HepG2 (cell line): ENCODE measurements around the gene ATP5F1A. TPM values are rescaled to one million over a fixed set of nuclear protein-coding genes. Genes with fewer than 3 reads are reported as not detected.

Experiments
- BRF2 ChIP-seq: sonication (generic); formaldehyde crosslinking; IDR thresholded peaks from 2 replicates; pipeline ENCODE4 v1.8.1; 2022; ENCODE audit warnings: mild to moderate bottlenecking, missing genetic modification reagents
- DR1 ChIP-seq: sonication (generic); formaldehyde crosslinking; IDR thresholded peaks from 2 replicates; pipeline ENCODE4 v1.8.0; 2021; ENCODE audit warnings: mild to moderate bottlenecking, missing genetic modification reagents, inconsistent platforms
- PRPF4 ChIP-seq: fragments of 200-400 bp; formaldehyde crosslinking; IDR thresholded peaks from 2 replicates; pipeline ENCODE4 v1.6.1; 2016; ENCODE audit warnings: low read length, low read depth; ENCODE audit not compliant: poor library complexity, severe bottlenecking
- RBAK ChIP-seq: sonication (generic); formaldehyde crosslinking; IDR thresholded peaks from 2 replicates; pipeline ENCODE4 v1.5.1; 2020; ENCODE audit warnings: mild to moderate bottlenecking, missing genetic modification reagents
- SIN3B ChIP-seq: fragments of 150-350 bp; IDR thresholded peaks from 2 replicates; pipeline ENCODE4 v1.6.1; 2014; ENCODE audit warnings: low read length
- SP140L ChIP-seq: sonication (generic); formaldehyde crosslinking; IDR thresholded peaks from 2 replicates; pipeline ENCODE4 v1.4.0; 2020; ENCODE audit warnings: missing genetic modification reagents, borderline replicate concordance
- TBX3 ChIP-seq: fragments of 450-650 bp; IDR thresholded peaks from 2 replicates; pipeline ENCODE4 v1.6.1; 2017; ENCODE audit warnings: antibody characterized with exemption, mild to moderate bottlenecking, inconsistent platforms, borderline replicate concordance
- ZBTB43 ChIP-seq: sonication (generic); formaldehyde crosslinking; conservative IDR thresholded peaks from 2 replicates; pipeline ENCODE4 v1.4.0; 2020; ENCODE audit warnings: missing genetic modification reagents
- ZFP1 ChIP-seq: IDR thresholded peaks from 2 replicates; pipeline ENCODE4 v1.6.1; 2016
- ZNF143 ChIP-seq: sonication (generic); formaldehyde crosslinking; IDR thresholded peaks from 2 replicates; pipeline ENCODE4 v1.4.0; 2020; ENCODE audit warnings: missing genetic modification reagents
- ZNF282 ChIP-seq: fragments of 450-650 bp; IDR thresholded peaks from 2 replicates; pipeline ENCODE4 v1.6.1; 2018; ENCODE audit not compliant: partially characterized antibody
- ZNF354B ChIP-seq: sonication (generic); formaldehyde crosslinking; IDR thresholded peaks from 2 replicates; pipeline ENCODE4 v1.8.0; 2022; ENCODE audit warnings: mild to moderate bottlenecking, missing genetic modification reagents
- ZNF468 ChIP-seq: sonication (generic); formaldehyde crosslinking; IDR thresholded peaks from 2 replicates; pipeline ENCODE4 v1.8.0; 2022; ENCODE audit warnings: mild to moderate bottlenecking, moderate library complexity, missing genetic modification reagents
- ZNF775 ChIP-seq: sonication (generic); formaldehyde crosslinking; IDR thresholded peaks from 2 replicates; pipeline ENCODE4 v1.4.0; 2020; ENCODE audit warnings: missing genetic modification reagents, mild to moderate bottlenecking, moderate library complexity, borderline replicate concordance
- polyA plus RNA-seq, 8 experiments: library from polyadenylated mRNA; depleted of rRNA in 3 of 8; stranded (reverse) in 7 of 8; unstranded in 1 of 8; fragments of >200 nt; fragmentation: Illumina TruSeq in 4 of 8; extraction: Trizol in 4 of 8; gene quantifications; 2 replicates each; pipeline versions ENCODE4 v1.2.1 to v1.2.3, GENCODE V29; 2011 to 2016; ENCODE audit warnings: low read depth in 4 of 8, missing spikeins in 1 of 8, mixed read lengths in 1 of 8; ENCODE audit not compliant: insufficient read depth in 1 of 8
- total RNA-seq, 5 experiments: library from RNA; depleted of rRNA; stranded (reverse); fragments of >200 nt; fragmentation: Illumina TruSeq; extraction: Trizol; gene quantifications; 2 replicates each; pipeline ENCODE4 v1.2.3, GENCODE V29; 2016; ENCODE audit warnings: low read depth in 1 of 5
- TF ChIP-seq, protein P1 (sequence below): sonication (generic); formaldehyde crosslinking; IDR thresholded peaks from 2 replicates; pipeline ENCODE4 v1.4.0; 2020; ENCODE audit warnings: missing genetic modification reagents, borderline replicate concordance
- TF ChIP-seq, protein P2 (sequence below): sonication (generic); formaldehyde crosslinking; IDR thresholded peaks from 2 replicates; pipeline ENCODE4 v1.5.1; 2020; ENCODE audit warnings: mild to moderate bottlenecking, missing genetic modification reagents, borderline replicate concordance

ATP5F1A gene
- total and polyA plus RNA-seq, 2 of the 13 experiments (the other 11 are each of a cell fraction or from before 2014, with no cell fraction given) = 459 to 922 TPM

DNA sequence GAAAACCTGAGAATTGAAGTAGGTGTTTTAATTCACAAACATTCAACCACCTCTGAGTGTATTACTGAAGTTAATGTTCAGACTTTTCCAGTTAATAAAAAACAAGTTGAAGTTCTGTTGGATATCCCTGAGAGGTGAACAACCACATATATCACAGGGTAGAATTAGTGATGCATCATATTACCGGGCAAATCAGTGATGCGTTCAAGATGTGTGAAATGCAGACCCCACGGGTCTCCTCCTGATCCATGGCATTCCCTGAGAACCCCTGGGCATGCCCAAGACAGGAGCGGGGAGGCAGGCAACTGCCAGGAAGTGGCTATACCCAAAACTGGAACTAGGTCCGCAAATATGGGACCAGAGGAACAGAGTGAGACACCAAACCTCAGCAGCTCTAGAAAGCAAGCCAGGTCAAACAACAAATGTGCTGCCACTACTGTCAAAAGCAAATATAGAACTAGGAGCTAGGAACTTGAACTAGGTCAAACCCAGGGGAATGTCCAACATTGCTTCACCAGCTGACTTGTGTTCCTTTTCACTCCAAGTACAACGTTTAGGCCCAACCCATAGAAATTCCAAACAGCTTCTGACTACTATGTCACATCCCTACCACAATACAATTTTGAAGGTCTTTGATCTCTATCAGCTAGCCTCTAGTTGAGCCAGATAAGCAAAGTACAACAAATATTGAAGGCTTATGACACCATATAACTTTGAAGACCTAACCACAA lies 46.2 kb downstream of the ATP5F1A start (continued):
- no peak for TF ChIP-seq SIN3B
- TF ChIP-seq ZNF468 = no peak
- no peak for TF ChIP-seq ZNF143
- TF ChIP-seq BRF2 (CRISPR knock-in tag) = peak; percentile 40; the same call in 1 of the 2 replicates
- TF ChIP-seq PRPF4 = no peak
- 0 out of 2 replicates have a peak, but pooled peaks have one; percentile 21 for TF ChIP-seq ZBTB43 (CRISPR knock-in tag)
- TF ChIP-seq, protein P1, sequence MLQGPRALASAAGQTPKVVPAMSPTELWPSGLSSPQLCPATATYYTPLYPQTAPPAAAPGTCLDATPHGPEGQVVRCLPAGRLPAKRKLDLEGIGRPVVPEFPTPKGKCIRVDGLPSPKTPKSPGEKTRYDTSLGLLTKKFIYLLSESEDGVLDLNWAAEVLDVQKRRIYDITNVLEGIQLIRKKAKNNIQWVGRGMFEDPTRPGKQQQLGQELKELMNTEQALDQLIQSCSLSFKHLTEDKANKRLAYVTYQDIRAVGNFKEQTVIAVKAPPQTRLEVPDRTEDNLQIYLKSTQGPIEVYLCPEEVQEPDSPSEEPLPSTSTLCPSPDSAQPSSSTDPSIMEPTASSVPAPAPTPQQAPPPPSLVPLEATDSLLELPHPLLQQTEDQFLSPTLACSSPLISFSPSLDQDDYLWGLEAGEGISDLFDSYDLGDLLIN (CRISPR knock-in tag) = no peak
- TF ChIP-seq TBX3 = peak; percentile 96
- TF ChIP-seq ZNF354B (CRISPR knock-in tag) = no peak
- no peak for TF ChIP-seq ZNF775 (CRISPR knock-in tag)
- TF ChIP-seq SP140L (CRISPR knock-in tag) = 0 out of 2 replicates have a peak, but pooled peaks have one; percentile 44
- TF ChIP-seq, protein P2, sequence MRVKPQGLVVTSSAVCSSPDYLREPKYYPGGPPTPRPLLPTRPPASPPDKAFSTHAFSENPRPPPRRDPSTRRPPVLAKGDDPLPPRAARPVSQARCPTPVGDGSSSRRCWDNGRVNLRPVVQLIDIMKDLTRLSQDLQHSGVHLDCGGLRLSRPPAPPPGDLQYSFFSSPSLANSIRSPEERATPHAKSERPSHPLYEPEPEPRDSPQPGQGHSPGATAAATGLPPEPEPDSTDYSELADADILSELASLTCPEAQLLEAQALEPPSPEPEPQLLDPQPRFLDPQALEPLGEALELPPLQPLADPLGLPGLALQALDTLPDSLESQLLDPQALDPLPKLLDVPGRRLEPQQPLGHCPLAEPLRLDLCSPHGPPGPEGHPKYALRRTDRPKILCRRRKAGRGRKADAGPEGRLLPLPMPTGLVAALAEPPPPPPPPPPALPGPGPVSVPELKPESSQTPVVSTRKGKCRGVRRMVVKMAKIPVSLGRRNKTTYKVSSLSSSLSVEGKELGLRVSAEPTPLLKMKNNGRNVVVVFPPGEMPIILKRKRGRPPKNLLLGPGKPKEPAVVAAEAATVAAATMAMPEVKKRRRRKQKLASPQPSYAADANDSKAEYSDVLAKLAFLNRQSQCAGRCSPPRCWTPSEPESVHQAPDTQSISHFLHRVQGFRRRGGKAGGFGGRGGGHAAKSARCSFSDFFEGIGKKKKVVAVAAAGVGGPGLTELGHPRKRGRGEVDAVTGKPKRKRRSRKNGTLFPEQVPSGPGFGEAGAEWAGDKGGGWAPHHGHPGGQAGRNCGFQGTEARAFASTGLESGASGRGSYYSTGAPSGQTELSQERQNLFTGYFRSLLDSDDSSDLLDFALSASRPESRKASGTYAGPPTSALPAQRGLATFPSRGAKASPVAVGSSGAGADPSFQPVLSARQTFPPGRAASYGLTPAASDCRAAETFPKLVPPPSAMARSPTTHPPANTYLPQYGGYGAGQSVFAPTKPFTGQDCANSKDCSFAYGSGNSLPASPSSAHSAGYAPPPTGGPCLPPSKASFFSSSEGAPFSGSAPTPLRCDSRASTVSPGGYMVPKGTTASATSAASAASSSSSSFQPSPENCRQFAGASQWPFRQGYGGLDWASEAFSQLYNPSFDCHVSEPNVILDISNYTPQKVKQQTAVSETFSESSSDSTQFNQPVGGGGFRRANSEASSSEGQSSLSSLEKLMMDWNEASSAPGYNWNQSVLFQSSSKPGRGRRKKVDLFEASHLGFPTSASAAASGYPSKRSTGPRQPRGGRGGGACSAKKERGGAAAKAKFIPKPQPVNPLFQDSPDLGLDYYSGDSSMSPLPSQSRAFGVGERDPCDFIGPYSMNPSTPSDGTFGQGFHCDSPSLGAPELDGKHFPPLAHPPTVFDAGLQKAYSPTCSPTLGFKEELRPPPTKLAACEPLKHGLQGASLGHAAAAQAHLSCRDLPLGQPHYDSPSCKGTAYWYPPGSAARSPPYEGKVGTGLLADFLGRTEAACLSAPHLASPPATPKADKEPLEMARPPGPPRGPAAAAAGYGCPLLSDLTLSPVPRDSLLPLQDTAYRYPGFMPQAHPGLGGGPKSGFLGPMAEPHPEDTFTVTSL = peak; percentile 82; the same call in 1 of the 2 replicates
- no peak for TF ChIP-seq RBAK (CRISPR knock-in tag)
- TF ChIP-seq DR1 (CRISPR knock-in tag) = no peak
- no peak for TF ChIP-seq ZNF282
- TF ChIP-seq ZFP1 = no peak
